ENCODE results near the gene ROR1.

Gene ROR1

GRCh38 chr1:63880958-63881576 is 107.2 kb downstream of the ROR1 start:
- DNase-seq: no peak

DNA sequence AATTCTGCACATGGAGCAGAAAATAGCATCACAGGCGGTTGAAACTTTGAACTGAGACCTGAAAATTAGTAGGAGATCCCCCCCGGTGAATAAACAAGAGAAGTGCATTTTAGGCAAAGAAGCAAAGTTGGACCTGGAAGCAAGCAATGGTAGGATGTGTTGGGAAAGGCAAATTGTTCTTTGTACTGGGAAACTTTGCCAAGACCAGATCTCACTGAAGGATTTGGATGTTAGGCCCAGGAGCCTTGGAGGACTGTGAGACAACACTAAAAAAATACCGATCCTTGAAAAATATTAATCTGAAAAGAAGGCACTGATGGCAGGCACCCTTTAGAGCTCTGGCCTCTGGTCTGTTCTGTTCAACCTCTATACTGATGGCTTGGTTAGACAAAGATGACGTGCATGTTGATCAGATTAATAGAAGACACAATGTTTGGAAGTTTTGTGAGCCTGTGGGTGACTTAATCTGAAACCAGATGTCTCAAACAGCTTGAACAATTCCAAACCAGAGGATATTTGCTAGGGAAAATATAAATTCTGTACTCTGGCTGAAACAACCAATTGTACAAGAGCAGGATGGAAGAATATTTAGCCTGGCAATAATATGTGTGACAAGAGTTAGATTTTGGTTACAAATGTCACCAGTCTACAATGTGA is 108.4 kb downstream of the ROR1 start:
- peak in 1 of 51 donors; percentile 51 for DNase-seq

- no peak for DNase-seq
Measured at GRCh38 chr1:63883494-63884235, 109.8 kb downstream of the ROR1 start.

DNA sequence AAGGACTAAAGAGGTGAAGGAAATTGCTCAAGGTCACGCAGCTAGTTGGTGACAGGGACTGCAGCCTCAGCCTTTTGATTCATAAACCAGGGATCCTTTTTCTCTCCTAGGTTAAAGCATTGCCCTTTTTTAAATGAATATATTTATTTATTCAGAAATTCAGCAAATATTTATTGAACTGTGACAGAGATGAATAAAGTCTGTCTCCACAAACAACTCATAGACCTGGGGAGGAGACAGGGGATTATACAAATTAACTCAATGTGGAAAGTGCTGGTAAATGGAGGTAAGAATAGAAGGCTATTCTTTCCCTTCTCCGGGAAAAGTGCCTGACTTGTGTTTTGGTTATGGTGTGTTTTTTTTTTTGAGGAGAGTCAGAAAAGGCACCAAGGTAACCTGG is 110.7 kb downstream of the ROR1 start:
- no peak for DNase-seq

DNA sequence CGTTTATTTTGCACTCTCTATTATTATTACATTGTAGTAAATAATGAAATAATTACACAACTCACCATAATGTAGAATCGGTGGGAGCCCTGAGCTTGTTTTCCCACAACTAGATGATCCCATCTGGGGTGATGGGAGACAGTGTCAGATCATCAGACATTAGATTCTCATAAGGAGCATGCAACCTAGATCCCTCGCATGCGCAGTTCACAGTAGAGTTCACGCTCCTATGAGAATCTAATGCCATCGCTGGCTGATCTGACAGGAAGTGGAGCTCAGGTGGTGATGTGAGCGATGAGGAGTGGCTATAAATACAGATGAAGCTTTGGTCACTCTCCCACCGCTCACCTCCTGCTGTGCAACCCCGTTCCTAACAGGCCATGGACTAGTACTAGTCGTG is 112.1 kb downstream of the ROR1 start:
- DNase-seq: no peak

- no peak for DNase-seq
Measured at GRCh38 chr1:63886340-63886739, 112.5 kb downstream of the ROR1 start.

DNA sequence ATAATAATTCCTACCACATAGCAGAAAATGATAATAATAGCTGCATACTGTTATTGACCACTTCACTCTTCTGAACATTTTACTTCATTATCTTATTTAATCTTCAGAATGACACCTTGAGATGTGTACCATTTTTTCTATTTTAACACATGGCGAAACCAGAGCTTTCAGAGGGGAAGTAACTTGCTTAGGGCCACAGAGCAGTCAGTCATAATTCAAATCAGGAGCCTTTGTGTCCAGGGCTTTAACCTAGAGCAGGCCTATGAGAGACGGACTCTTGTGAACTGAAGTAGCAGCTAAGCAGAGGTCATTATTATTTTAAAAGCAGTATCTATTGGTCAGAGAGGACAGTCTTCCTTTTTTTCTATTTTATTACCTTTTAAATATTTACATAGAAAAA is 114.0 kb downstream of the ROR1 start:
- DNase-seq: no peak

DNA sequence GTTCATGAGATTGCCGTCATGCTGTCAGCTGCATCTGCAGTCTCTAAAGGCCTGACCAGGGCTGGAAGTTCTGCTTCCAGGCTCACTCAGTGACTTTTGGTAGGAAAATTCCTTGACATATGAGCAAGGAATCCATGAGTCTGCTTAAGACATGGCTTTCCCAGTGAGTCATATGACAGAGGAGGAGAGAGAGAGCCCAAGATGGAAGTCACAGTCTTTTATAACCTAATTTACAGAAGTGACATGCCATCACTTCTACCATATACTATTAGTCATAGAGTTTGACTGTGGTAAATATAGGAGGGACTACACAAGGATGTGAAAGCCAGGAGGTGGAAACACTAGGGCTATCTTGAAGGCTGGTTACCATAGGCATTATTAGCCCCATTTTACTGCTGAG is 115.2 kb downstream of the ROR1 start:
- no peak for DNase-seq

DNA sequence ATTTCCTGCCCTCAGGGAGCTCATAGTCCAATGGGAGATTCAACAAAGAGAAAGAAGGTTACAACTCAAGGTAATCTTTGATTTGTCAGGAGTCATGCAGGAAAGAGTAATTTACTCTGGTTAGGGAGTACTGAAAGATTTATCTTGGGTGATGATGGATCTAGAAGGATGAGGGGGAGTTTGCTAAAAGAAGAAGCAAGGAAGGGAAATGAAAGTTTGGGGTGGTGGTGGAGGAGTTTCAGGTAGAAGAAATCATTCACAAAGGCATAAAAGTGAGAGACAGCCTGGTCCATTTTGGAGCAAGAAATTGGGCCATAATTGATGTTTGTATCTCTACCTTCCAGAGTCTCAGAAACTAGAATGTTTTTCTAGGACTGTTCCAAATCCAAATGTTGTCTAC is 116.7 kb downstream of the ROR1 start:
- no peak for DNase-seq

DNA sequence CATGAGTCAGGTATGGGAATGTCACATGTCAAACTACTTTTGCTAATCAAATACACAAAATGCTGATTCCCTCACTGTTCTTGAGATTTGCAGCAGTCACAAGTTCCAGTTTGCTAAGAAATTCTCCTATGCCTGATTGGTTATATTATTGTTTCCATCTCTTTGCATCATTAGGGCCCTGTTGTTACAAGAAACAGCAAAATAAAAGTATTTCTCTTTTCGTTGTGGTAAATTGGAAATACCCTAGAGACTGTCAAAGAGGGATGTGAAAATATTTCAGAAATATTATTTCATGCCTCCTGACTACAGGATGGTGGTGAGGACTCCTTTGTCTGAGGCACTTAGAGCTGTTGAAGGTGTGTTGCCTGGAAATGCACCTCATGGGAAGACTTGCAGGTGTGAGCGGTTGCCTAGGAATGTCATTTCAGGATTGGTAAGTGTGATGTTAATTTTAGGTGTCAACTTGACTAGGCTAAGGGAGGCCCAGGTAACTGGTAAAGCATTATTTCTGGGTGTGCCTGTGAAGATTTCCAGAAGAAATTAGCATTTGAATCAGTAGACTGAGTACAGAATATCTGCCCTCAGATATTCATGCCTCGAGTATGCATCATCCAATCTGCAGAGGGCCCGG is 117.4 kb downstream of the ROR1 start:
- no peak for DNase-seq

DNA sequence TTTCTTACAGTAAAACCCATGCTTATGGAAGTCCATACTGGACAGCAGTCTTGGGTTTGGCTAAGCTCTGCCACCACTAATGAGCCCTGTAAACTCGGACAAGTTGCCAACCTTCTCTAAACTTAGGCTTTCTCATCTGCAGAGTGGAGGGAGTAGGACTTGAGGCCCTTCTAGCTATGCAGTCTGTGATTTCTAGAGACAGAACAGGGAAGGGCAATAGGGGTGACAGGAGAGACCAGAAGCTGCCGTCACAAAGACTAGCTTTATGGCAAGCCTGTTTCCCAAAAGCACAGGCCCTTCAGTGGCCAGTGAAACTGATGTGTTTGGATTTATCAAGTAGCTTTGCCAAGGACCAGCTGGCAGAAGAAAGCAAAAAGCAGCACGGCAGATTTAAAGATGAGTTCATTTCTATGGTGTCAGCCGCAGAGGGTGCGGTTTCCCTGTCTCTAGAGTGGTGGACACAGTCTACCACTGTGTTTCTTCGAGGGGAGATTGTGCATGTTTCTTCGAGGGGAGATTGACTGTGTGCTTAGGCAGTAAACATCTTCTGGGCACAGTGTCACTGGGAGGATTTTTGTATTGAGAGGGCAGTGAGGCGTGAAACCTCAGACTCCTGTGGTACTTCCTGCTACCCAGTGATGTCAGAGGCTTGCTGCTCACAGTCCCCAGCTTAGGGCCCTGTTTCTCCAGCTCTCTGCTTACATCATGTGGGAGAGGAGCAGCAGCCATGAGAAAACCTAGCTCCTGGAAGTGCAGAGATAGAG is 119.0 kb downstream of the ROR1 start:
- peak in 32 of 51 donors; percentile 2 to 76 (median 28) for DNase-seq

DNA sequence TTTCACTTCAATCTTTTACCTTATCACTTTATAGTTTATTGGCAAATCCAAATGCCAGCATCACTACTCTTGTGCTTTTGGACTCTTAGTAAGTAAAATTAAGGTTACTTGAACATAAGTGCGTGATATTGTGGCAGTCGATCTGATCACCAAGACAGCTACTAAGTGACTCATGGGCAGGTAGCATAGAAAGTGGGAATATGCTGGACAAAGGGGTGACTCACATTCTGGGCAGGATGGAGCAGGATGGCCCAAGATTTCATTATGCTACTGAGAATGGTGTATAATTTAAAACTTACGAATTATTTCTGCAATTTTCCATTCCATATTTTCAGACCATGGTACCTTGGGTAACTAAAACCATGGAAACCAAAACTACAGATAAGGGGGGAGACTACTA is 120.2 kb downstream of the ROR1 start:
- no peak for DNase-seq

DNA sequence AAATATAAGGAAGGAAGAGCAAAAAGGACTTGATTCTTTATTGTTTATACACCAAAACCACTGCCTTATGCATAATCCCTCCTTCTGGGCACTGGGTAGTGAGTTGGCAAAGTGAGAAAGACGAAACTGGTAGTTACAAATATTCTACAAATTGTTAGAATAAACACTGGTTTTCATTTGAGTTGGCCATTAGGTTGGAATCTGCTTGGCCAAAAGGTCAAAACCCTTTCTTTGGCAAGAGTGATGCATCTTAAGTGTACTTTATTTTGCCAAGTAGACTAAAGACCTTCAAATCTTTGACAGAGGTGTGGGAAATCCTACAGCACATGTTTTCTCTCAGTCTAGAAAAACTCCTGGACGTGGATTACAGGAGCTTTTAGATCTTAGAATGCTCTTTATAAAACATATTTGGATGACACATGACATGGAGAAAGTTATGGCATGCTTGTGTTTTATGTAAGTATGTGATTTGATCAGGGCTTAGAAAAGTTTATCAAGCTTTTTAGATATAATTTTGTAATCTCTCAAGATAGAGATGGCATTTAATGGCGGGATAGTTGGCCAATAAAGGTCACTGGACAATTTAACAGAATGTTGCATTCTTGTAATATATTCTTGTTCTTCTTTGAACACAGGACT is 120.9 kb downstream of the ROR1 start:
- DNase-seq: no peak

GRCh38 chr1:63896755-63897154 is 122.9 kb downstream of the ROR1 start:
- no peak for DNase-seq

- no peak for DNase-seq
Measured at GRCh38 chr1:63898428-63899196, 124.8 kb downstream of the ROR1 start.

DNA sequence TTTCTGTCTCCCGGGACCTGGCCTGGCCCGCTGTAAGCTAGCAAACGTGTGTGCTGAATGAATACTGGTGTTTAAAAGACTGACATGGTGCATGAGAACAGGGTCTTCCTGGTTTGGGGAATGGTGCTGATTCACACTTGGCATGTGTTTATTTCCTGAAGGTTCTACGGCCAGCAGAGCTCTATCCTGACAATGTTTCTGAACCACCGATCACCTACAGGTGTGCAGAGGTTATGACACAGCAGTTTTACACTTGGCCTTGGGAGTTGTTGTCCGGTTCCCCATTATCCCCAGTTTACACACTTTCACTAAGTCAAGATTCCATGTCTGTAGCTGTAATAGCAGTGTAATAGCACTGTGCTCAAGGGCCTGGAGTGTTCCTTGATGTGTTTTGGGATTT is 127.3 kb downstream of the ROR1 start:
- no peak for DNase-seq

DNA sequence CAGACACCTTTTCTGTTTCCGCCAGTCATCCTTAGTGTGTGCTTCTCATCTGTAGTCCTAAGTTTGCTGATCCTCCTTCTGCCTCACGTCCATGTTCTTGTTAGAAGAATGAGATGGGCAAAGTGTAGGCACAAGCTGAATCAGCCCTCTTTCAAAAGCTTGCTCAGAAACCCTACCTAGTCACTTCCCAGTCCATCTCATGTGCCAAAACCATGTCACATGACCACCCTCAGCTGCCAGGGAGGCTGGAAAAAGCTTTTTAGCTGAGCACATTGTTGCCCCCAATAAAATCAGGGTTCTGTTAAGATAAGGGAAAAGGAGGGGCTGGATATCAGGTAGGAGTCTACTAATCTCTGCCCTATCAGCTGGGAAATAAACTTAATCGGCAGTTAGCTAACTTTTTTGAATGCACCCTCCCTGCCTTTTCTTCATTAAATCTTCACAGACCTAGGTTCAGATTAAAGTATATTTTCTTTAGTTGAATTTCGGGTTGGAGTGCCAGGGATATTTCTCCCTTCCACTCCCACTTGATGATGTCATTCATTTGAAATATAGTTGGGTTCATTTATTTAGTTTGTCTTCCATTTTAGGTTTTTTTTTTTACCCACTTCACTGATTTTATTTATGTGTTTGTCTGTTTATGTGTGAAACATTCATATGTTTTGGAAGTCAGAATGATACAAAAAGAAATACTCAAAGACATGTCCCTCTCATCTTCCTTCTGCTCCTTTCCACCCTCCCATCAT is 129.2 kb downstream of the ROR1 start:
- no peak for DNase-seq

GRCh38 chr1:63903947-63904610 is 130.3 kb downstream of the ROR1 start:
- DNase-seq: no peak

GRCh38 chr1:63904826-63905225 is 131.0 kb downstream of the ROR1 start:
- DNase-seq: no peak
